Measurements from ENCODE around the gene ADAMTSL1.

Gene ADAMTSL1

GRCh38 chr9:18473652-18474279 is at the start of gene ADAMTSL1:
TSS of gene ADAMTSL1 (plus strand) at chr9:18474153. CDS start at chr9:18474233, 80 bp downstream.
- H3K9me3 ChIP-seq (ENCODE audit: severe bottlenecking), result no peaks in the 10 kb centered on the region
- H3K27me3 ChIP-seq (ENCODE audit: insufficient read depth, low read depth, severe bottlenecking), result no peaks in the 10 kb centered on the region
- H3K4me3 ChIP-seq (ENCODE audit: low read depth, low read length), result peak within 1 kb of the TSS; percentile 9; the same call in 1 of the 2 replicates
- H3K36me3 ChIP-seq, result no peaks in the 10 kb centered on the region
- peak; percentile 28 for DNase-seq
- no peak for TF ChIP-seq CTCF (IDR thresholded peaks at IDR 0.05; ENCODE audit: low read depth, low read length)
- no peak within 1 kb of the TSS for H3K27ac ChIP-seq

- DNase-seq, result no peak
- H3K36me3 ChIP-seq, result no peaks in the 10 kb centered on the region
Measured at GRCh38 chr9:18427691-18428090, 46.3 kb upstream of the ADAMTSL1 start.

GRCh38 chr9:18428661-18429060 is 45.3 kb upstream of the ADAMTSL1 start:
- no peak overlapping the region for H3K27ac ChIP-seq
- H3K9me3 ChIP-seq (ENCODE audit: severe bottlenecking), result no peaks in the 10 kb centered on the region
- no peak for DNase-seq
- no peaks in the 10 kb centered on the region for H3K27me3 ChIP-seq (ENCODE audit: insufficient read depth, low read depth, severe bottlenecking)
- no peaks in the 10 kb centered on the region for H3K36me3 ChIP-seq
- no peak overlapping the region for H3K4me3 ChIP-seq (ENCODE audit: low read depth, low read length)
- TF ChIP-seq CTCF (IDR thresholded peaks at IDR 0.05; ENCODE audit: low read depth, low read length), result no peak

More at GRCh38 chr9:18427691-18428090, 46.3 kb upstream of the ADAMTSL1 start:
- Histone ChIP-seq H3K27me3 (ENCODE audit: insufficient read depth, low read depth, severe bottlenecking) (no peaks in the 10 kb centered on the region), H3K4me3 (ENCODE audit: low read depth, low read length) (no peak overlapping the region), H3K9me3 (ENCODE audit: severe bottlenecking) (no peaks in the 10 kb centered on the region), H3K27ac (no peak overlapping the region)
- TF ChIP-seq CTCF (IDR thresholded peaks at IDR 0.05; ENCODE audit: low read depth, low read length), result no peak

- Histone ChIP-seq H3K36me3 (no peaks in the 10 kb centered on the region), H3K4me3 (ENCODE audit: low read depth, low read length) (no peak overlapping the region), H3K27ac (no peak overlapping the region), H3K9me3 (ENCODE audit: severe bottlenecking) (no peaks in the 10 kb centered on the region), H3K27me3 (ENCODE audit: insufficient read depth, low read depth, severe bottlenecking) (no peaks in the 10 kb centered on the region)
- TF ChIP-seq CTCF (IDR thresholded peaks at IDR 0.05; ENCODE audit: low read depth, low read length), result no peak
- DNase-seq, result no peak
Measured at GRCh38 chr9:18429070-18429469, 44.9 kb upstream of the ADAMTSL1 start.

GRCh38 chr9:18433620-18434019 is 40.3 kb upstream of the ADAMTSL1 start:
- Histone ChIP-seq H3K36me3 (no peaks in the 10 kb centered on the region), H3K27me3 (ENCODE audit: insufficient read depth, low read depth, severe bottlenecking) (no peaks in the 10 kb centered on the region), H3K4me3 (ENCODE audit: low read depth, low read length) (no peak overlapping the region), H3K27ac (no peak overlapping the region), H3K9me3 (ENCODE audit: severe bottlenecking) (no peaks in the 10 kb centered on the region)
- DNase-seq, result no peak
- TF ChIP-seq CTCF (IDR thresholded peaks at IDR 0.05; ENCODE audit: low read depth, low read length), result no peak
